ENCODE measurements around the gene BPI.
"Not testable (repeated sequence)": the region's sequence is repeated elsewhere in the genome, so short reads cannot be mapped to it uniquely, and the experiment has no call there.

The BPI gene

DNA sequence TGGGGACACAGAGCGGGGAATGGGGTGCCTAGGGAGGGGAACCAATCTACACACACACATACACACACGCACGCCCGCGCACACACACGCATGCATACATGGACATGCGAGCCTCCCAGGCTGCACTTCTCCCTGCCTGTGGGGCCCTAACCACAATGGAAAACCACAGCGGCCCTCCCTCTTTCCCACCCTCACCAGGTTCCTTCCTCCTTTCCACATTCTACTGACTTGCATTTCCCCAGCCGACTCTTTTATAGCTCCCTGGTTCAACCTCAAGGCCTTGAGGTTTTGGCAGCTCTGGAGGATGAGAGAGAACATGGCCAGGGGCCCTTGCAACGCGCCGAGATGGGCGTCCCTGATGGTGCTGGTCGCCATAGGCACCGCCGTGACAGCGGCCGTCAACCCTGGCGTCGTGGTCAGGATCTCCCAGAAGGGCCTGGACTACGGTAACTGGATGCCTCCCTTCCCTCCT, at the start of gene BPI:
TSS of gene BPI (plus strand) at position 249 of the 472 bp plus-strand sequence. CDS start at position 317, 68 bp downstream.
- no peak for DNase-seq (ENCODE audit: insufficient read length, low spot score)
- FAIRE-seq: no peak

DNA sequence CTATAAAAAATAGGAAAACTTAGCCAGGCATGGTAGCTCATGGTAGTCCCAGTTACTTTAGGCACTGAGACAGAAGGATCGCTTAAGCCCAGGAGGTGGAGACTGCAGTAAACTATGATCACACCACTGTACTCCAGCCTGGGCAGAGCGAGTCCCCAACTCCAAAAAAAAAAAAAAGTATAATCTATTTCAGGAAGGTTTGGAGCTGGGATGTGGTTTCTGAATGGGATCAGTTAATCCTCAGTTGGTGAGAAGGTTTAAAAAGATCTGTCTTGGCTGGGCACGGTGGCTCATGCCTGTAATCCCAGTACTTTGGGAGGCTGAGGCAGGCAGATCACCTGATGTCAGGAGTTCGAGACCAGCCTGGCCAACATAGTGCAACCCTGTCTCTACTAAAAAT, 49.3 kb upstream of the BPI start:
- not testable (repeated sequence) for DNase-seq (ENCODE audit: insufficient read length, low spot score); FAIRE-seq

DNA sequence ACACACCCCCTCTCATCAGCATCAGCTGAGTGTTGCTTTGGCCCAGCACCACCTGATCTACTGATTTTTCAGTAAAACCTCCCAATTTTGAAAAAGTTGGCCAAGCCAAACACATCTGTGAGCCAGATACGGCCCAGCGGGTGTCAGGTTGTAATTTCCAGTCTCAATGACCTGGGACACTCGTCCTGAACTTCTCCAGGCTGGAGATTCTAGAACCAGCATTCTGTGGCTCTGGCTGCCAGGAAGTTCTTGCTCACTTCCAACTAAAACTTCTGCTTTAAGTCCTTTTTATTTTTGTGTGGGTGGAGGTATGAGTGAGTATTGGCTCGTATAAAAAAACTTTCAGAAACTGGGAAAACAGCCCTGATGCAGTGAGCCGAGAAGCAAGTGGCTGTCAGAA, 48.6 kb upstream of the BPI start:
- no peak for FAIRE-seq
- DNase-seq (ENCODE audit: insufficient read length, low spot score): no peak

DNA sequence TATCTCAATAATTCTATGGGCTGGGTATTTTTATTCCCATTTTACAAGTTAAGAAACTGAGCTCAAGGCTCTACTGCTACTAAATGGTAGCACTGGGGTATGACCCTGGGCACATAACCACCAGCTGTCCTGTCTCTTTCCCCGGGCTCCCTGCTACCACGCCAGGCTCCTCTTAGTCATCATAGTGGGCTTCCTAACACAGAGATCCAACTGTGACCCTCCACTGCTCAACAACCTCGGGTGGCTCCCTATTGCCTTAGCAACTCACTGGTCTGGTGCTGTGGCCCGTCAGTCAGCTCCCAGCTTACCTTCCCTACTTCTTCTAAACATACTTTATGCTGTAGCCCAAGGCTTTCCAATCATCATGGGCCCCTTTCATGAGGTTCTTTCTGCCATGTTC, 47.9 kb upstream of the BPI start:
- no peak for FAIRE-seq

DNA sequence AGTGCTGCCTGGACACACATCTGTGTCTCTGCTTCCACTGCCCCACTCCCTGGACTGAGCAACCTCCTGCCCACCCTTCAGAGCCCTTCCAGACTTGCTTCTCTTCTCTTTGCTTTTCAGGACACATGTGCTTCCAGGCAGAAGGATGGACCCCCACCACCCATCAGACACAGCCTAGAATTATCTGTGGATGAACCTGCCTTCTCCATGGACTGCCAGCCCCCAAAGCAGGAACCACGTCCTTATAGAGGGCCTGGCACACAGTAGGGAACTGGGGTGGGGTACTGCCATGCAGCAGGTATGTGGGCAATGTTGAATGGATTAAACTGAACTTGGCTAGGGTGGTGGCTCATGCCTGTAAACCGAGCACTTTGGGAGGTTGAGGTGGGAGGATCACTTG, 47.0 kb upstream of the BPI start:
- FAIRE-seq (no peak), DNase-seq (ENCODE audit: insufficient read length, low spot score) (no peak)

More for the DNA sequence above, 47.9 kb upstream of the BPI start:
- no peak for DNase-seq (ENCODE audit: insufficient read length, low spot score)

DNA sequence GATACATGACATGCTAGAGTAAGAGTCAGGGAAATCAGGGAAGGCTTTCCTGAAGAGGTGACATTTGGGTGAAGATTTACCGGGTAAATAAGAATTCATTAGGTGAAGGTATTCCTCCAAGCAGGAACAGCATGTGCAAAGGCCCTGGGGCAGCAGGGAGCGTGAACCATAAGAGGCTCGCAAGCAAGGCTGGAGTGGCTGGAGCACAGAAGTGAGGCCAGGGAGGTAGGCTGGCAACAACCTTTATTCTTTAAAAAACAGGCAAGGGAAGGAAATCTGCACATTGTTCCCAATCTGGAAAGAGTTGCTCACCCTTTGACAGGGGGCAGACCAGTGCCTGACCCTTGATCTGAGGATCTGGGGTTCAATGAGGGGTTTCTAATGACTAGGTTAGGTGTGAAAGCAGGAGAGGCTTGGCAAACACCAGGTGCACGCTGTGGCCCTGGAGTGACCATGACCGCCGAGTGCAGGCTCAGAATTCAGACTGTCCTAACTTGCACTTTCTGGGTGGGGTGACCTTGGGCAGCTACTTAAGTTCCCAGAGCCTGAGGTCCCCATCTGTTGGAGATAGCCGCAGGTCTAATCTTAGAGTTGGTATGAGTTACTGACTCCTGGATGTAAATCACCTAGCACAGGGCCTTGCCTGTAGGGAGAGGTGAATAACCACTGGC, 45.3 kb upstream of the BPI start:
- FAIRE-seq: no peak
- DNase-seq (ENCODE audit: insufficient read length, low spot score): no peak

DNA sequence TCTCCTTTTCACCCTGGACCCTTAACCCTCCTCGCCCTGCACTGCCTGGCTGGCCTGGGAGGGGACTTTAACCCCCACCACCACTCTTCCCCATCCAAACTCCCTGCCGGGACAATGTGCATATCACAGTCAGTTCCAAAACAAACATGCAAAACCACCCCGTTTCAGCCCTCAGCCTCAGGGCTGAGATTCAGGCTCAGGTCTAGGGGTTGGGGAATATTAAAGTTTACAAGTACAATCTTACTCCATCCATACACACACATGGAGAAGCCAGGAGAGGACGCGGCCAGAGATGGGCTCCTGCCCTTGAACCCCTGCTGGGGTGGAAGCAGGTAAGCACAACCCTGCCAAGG, 44.0 kb upstream of the BPI start:
- no peak for FAIRE-seq
- DNase-seq (ENCODE audit: insufficient read length, low spot score): no peak

DNA sequence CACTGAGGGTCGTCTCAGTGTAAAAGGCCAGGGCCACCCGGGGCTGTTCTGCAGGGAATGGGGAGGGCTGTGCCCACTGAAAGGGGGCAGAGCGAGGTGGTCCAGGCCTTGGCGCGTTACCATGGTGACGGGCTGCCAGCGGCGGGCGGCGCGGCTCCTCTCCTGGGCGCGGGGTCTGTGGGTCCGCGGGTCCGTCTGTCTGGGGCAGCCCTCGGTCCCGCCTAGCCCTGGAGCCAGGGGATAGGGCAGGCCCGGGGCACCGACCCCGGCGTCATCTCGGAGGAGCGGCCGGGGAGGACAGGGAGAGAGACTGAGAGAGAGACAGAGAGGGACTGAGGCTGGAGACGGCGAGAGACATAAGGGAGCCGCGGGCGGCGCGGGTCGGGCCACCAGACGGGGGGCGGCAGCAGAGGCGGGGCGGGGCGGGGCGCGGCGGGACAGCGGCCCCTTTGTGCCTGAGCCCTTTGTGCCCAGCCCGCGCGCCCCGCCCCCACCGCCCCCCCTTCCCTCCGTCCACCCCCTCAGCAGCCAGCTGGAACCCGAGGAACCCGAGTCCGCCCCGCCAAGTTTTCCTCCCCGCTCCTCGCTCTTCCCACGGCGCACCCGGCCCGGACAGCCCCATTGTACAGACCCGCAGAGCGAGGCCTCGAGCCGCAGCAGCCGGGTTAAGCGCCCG, 43.4 kb upstream of the BPI start, which contains the start of gene KIAA1755:
TSS of gene KIAA1755 (minus strand) at position 358 of the 676 bp plus-strand sequence. CDS start at position 123, 235 bp downstream.
- FAIRE-seq: no peak
- no peak for DNase-seq (ENCODE audit: insufficient read length, low spot score)

DNA sequence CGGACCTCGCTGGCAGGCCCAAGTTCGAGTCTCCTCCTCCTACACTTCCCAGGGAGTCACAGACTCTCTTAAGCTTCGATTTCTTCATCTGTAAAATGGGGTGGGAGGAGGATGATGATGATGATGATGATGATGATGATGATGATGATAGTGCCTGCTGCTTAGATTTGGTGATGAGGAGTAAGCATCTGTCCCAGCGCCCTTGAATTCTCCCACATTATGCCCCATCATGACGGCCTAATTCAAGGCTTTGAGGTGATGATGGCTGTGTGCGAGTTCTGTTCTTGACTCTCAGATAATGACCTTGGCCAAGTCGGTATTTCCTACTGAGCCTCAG, 42.9 kb upstream of the BPI start:
- DNase-seq (ENCODE audit: insufficient read length, low spot score): no peak
- no peak for FAIRE-seq

DNA sequence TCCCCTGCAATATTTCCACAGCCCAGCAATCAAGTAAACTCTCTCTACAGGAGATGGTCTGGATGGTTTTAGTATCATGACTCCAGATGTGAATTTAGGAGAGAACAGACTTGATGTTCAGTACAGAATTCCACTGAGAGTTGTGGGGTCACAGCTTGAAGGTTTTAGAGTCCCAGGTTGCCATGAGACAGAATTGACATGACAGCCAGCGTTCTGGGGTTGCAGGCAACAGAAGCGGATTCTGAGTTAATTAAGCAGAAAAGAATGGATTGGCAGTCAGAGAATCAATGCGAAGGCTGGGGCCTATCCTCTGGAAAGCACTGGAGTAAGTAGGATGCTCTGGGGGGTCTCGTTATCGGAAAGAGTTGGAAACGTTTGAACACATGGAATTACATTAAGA, 41.0 kb upstream of the BPI start:
- DNase-seq (ENCODE audit: insufficient read length, low spot score) (no peak), FAIRE-seq (no peak)

DNA sequence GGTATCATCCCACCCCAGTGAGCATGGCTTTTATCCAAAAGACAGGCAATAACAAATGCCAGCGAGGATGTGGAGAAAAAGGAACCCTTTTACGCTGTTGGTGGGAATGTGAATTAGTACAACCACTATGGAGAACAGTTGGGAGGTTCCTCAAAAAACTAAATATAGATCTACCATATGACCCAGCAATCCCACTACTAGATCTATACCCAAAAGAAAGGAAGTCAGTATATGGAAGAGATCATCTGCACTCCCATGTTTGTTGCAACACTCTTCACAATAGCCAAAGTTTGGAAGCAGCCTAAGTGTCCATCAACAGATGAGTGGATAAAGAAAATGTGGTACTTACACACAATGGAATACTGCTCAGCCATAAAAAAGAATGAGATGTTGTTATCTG, 37.5 kb upstream of the BPI start:
- FAIRE-seq (no peak), DNase-seq (ENCODE audit: insufficient read length, low spot score) (no peak)

DNA sequence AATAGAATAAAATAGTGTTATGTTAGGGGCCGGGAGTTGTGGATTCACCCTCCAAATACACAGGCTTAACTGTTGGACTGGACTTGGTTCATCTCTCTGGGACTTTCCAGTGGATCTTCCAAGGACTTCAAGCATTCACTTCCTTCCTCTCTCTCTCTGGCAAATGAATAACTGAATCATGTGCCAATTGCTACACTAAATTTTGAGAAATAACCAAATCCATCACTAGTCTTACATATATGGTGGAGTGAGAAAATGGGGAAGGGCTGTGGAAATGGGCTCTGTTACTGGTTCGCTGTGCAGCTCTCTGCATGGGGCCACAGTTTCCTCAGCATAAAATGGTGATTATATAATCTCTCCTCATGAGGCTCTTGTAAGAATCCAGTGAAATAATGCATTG, 36.7 kb upstream of the BPI start:
- FAIRE-seq (no peak), DNase-seq (ENCODE audit: insufficient read length, low spot score) (no peak)

DNA sequence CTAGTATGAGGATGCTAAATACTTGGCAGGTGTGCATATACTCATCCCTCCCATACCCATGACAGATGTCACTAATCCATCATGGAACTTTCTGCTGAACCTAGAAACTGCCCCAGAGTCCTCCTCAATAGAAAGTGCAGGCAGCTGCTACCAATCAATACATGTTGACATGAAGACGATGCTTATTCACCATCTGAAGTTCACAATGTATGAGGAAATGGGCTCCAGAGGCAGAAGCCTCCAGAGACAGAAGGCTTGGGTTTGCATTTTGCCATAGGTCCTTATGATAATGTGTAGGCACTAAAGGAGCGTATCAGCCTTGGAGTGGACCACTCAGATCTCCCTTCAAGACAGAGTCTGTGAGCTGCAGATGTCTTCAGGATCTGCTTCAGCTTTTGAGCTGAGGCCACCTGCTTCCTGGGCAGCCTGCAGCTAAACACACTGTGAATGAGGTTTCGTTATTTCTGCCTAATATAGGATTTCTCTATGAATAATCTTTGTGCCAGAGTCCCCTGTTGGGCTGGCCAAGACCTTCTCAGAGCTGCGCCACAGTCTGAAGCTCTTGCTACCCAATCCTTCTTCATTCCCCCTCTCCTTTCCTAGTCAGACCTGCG, 35.9 kb upstream of the BPI start:
- FAIRE-seq: no peak
- no peak for DNase-seq (ENCODE audit: insufficient read length, low spot score)

DNA sequence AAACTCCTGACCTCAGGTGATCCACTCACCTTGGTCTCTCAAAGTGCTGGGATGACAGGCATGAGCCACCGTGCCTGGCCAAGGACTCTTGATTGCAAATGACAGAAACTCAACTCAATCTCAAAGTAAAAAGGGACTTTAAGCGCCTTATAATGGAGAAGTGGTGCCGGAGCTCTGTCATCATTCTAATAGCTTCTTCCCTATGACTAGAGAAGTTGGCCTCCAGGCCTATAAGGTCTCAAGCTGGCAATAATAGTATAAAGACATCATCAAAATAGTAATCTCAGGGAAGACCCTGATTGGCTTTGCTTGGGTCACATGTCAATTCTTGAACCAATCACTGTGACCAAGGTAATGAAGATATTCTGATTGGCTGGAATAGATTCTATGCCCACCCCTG, 34.9 kb upstream of the BPI start:
- no peak for FAIRE-seq
- no peak for DNase-seq (ENCODE audit: insufficient read length, low spot score)

DNA sequence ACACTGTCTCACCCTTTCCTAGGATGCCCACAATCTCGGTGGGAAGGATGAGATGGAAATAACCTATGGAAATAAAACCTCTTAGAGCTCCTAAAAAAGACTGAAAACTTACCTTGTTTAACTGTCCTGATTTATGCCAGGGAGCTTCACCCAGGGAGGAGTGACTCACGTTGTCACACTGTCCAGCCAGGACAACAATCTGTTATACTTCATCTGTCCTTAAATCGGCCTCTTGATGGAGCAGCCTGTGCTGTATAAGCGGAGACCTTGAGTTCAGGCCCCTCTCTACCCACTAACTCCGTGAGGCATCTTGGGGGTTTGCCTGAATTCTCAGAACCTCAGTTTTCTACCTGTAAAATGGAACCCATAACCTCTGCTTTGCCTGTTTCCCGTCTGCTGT, 34.2 kb upstream of the BPI start:
- FAIRE-seq: no peak
- no peak for DNase-seq (ENCODE audit: insufficient read length, low spot score)

DNA sequence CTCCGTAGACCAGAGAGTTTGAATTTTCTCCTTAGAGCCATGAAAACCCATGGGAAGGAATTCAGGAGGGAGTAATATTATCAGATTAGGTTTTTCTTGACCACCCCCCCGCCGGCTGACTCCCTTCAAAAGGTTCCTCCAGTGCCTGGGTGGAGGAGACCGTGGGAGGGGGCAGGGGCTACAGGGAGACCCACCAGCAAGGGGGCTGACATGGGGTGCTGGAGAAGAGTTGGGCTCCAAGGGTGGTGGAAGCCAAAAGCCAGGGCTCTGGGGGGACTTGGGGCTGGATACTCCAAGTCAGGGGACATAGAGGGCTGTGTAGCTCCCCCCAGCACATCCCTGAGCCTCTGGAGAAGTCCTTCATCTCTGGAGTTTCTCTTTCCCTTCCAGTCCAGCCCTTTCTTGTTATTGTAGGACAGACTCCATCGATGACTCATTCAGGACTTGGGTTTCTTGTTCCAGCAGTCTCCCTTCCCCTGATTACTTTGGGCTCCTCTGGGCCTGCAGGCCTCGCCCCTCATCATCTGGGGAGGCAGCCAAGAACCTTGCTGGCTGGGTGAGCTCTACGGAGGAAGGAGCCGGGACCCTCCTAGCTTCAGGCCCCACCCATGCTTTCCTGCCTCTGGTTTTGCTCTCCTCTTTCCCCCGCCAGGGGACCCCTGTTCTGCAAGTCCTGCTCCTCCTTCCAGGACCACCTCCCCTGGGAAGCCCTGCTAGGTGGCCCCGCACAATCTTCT, 32.9 kb upstream of the BPI start:
- DNase-seq (ENCODE audit: insufficient read length, low spot score): no peak
- FAIRE-seq: no peak

DNA sequence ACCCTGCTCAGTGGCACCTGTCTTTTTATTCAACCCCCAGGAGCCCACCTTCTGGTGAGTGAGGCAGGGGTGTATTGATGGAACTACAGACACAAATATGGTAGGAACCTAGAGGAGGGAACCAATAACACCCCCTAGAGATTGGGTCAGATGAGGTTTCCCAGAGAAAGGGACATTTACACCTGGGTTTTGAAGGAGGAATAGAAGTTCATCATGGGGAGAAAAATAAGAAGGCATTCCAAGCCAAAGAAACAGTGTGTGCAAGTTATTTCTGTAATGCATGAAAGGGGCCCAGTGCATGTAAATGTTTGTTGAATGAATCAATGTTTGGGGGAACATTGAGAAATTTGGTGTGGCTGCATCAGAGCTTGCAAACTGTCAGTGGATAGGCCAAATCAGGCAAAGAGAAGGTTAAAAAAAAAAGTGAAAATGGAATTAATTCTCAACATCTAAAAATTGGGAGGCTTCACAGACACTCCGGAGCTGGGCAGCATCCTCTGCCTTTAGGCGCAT, 32.3 kb upstream of the BPI start:
- FAIRE-seq (no peak), DNase-seq (ENCODE audit: insufficient read length, low spot score) (no peak)

DNA sequence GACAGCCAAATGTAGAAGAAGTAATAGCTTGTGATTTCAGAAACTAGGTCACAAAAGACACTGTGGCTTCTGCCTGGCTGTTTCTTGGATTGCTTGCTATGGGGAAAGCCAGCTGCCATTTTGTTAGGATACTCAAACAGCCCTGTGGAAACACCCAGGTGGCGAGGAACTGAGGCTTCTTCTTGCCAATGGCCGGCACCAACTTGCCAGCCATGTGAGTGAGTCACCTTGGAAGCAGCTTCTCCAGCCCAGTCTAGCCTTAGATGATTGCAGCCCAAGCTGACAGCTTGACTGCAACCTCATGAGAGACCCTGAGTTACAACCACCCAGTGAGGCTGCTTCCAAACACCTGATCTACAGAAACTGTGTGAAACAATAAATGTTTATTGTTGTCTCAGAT, 31.6 kb upstream of the BPI start:
- no peak for FAIRE-seq

DNA sequence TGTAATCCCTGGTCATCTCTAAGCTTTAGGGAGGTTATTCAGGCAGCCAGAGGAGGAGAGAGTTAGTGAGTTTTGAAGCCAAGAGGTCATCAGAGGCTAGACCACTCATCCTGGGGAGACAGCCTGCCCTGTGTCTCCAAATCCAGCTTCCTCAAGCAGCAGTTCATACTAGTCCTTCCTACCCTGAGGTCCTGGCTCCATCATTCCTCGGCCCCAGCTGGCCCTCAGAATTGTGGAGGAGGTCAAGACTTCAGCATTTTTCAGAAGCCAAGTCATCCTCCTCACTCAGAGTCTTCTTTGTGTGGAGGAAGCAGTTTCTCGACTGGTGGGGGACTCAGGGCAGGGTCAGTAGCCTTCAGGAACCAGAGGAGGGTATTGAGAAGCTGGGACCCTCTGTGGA, 31.0 kb upstream of the BPI start:
- FAIRE-seq: no peak
- DNase-seq (ENCODE audit: insufficient read length, low spot score): no peak

More for the DNA sequence above, 31.6 kb upstream of the BPI start:
- no peak for DNase-seq (ENCODE audit: insufficient read length, low spot score)

DNA sequence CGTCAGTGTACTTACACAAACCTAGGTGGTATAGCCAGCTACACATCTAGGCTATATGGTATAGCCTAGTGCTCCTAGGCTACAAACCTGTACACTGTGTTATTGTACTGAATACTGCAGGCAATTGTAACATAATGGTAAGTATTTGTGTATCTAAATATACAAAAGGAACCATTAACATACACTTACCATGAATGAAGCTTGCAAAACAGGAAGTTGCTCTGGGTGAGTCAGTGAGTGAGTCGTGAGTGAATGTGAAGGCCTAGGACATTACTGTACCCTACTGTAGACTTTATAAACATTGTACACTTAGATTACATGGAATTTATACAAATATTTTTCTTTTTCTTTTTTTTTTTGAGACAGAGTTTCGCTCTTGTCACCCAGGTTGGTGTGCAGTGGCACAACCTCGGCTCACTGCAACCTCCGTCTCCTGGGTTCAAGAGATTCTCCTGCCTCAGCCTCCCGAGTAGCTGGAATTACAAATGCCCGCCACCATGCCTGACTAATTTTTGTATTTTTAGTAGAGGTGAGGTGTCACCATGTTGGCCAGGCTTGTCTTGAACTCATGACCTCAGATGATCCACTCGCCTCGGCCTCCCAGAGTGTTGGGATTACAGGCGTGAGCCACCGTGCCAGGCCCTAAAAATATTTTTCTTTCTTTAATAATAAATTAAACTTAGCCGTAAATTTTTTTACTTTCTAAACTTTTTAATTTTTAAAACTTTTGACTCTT, 28.0 kb upstream of the BPI start:
- FAIRE-seq (no peak), DNase-seq (ENCODE audit: insufficient read length, low spot score) (no peak)

DNA sequence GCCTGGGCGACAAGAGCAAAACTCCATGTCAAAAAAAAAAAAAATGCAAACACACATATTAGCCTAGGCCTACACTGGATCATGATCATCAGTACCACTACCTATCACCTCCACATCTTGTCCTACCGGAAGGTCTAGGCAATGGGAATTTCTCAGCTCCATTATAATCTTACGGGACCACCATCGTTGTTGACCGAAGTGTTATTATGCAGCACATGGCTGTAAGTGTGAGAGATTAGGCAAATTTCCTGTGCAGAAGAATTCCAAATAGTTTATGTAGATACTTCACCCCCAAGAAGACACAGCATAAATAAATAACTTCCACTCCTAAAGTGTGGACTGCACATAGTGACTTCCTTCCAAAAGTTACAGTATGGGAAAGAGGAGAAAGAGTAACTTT, 26.7 kb upstream of the BPI start:
- no peak for DNase-seq (ENCODE audit: insufficient read length, low spot score)
- FAIRE-seq: no peak

Measured in GM19239 (cell line).